HG02884 (cell line): Measurements from ENCODE around the gene CCDC81.

Experiments
- ATAC-seq: cut with Tn5 transposase; IDR thresholded peaks from one replicate; pipeline ENCODE4 v1.9.1; 2021; ENCODE audit warnings: mild to moderate bottlenecking, moderate library complexity; ENCODE audit not compliant: unreplicated experiment

CCDC81 gene

DNA sequence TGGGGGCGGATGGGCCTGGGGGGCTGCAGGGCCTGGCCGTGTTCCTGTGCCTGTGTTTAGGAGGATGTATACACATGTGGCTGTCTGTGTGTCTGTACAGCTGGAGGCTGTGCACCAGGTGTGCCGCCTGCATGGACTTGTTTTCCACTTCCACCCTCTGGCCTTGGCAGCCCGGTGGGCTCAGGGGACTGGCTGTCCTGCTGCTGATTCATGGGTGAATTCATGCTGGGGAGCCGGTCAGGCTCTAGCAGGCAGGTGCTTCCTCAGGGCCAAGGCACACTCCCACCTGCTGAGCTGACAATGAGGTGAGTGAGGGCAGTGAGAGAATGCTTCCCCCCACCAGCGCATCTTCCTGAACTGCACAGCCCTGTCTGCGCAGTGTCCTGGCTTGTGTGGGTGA is 88.4 kb downstream of the CCDC81 start:
- no peak for ATAC-seq

DNA sequence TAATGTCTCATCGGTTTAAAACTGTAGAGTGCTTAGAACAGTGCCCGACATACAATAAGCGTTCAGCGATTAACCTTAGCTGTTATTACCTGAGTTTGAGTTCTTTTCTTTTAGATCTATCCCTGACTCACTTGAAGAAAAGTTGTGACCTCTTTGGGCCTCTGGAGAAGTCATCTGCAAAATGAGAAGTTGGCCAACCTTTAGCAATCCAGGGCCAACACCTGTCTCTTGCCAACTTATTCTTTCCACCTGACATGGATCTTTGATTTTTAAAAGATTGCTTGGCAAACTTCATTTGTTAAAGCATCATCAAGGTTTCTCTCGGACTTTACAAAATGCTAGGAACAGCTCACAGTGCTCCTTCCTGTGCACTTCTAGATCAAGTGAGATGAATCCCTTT is 89.3 kb downstream of the CCDC81 start:
- ATAC-seq = no peak

DNA sequence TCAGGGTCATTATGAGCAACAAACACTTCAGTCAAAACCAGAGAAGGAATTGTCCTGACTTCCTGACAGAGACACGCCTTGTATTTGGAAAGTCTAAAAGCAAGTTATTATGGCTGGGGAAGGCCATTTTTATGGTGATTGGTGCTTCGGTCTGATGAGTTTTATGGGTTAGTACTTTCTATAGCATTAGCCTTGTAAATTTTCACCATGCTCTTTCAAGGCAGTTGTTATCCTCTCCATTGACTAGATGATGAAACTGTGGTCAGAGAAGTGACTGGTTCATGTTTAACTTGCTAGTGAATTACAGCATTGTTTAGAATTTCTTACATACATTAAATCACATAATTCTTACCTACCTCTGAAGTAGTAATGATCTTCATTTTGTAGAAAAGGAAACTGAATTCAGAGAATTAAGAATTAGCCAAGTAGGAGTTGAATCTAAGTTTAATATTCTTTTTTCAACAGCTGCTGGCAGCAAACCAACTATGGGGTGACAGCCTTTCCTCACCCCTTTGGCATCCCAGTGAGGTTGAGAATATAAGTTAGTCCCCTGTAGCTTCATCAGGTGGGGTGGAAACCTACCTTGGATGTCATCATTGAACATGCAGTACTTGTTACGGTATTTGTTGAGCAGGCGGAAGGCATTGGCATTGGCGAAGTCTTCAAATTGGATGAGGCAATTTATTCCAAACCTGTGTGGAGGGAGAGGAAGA is 90.0 kb downstream of the CCDC81 start:
- no peak for ATAC-seq

DNA sequence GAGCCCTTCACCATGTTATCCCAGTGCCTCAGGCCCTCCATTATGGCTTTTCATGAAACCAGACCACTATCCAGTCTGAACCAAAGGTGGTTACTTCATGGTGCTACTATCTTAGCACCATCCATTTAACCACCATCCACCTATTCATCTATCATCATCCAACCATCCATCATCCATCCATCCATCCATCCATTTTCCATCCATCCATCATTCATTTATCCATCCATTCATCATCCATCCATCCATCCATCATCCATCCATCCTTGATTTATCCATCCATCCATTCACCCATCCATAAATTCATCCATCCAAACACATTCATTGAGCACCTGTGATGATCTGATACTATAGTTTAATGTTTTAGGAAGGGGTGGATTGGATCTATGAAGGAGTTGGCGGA is 93.5 kb downstream of the CCDC81 start:
- no peak for ATAC-seq

DNA sequence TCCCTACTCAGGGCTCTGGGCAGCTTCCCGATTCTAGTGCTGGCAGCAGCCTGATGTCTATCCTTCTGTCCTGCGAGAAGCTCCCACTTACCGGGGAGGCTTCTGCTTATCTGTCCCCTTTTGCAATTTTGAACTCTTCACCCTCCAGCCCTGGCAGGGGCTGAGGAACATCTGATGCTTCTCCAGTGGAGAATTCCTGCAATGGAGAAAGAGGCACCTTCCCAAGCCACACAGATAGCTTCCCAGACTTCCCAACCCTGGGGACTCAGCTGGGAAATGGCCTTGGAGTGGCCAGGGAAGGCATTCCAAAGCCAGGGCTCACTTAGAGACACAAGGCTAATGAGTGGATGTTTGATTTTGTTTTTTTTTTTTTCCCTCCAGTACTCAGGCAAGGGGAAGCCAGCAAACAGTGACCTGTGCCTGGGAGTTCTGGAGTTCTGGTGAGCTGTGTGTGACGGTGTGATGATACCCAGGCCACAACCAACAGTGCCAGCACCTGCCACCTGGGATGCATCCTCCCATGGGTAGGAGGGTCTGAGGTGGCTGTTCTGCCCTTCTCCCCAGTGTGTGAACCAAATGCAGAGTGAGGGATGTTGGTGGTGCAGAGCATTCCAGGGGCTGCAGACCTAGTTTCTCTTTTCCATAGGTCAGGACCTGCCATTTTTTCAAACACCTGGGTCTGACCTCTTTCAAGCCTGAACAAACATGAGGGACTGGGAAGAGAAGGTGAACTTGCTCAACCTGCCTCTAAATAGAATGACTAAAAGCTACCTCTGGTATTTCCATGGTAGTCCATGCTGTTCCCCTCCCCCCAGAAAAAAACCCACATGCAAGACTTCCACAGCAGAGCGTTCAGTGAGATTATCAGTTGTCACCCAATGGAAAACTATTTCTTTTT is 95.1 kb downstream of the CCDC81 start:
- no peak for ATAC-seq
